ENCODE results near the gene CST3. TPM values are rescaled to one million over a fixed set of nuclear protein-coding genes. Genes with fewer than 3 reads are reported as not detected.
"Not testable (repeated sequence)": the region's sequence is repeated elsewhere in the genome, so short reads cannot be mapped to it uniquely, and the experiment has no call there.

The CST3 gene
- total and polyA plus RNA-seq, 3 experiments from 2014 or later, result 3.0 to 5.3 (median 4.9) TPM

DNA sequence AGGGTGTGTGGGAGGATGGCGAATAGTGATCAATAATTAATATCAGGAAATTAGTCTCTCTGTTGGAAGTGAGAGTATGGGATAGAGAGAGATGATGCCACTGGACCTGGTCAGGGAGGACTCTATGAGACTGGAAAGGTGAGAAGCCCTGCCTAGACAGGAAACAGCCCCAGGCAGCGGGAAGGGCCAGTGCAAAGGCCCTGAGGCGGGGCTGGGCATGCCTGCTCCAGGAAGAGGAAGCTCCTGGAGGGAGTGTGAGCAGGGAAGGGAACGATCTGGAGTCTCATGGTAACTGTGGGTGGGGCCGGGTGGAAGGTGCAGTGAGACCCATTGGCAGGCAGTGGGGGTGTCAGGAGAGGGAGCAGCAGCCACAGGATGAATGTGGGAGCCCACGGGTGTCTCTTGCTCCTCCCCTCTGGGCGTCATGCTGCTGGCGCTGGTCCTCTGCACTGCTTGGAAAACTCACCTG is 1.8 kb upstream of the CST3 start:
- H3K4me1 Mint-ChIP-seq, result peaks cover 2 to 8% (median 7%) of the 10 kb centered on the region in 3 donors
- H3K9me3 Mint-ChIP-seq, result no peaks in the 10 kb centered on the region
- POLR2A ChIA-PET, result no interaction called here
- no peak overlapping the region for H3K27ac Mint-ChIP-seq
- Histone ChIP-seq H3K36me3 (ENCODE audit: insufficient read depth, low read length) (no peaks in the 10 kb centered on the region), H3K9me3 (ENCODE audit: low read length) (no peaks in the 10 kb centered on the region), H3K27me3 (ENCODE audit: insufficient read depth, low read length, poor library complexity, severe bottlenecking) (no peaks in the 10 kb centered on the region), H3K4me3 (ENCODE audit: low read length) (no peak overlapping the region), H3K27ac (ENCODE audit: low read depth, low read length) (no peak overlapping the region), H3K4me1 (ENCODE audit: insufficient read depth, low read length) (no peaks in the 10 kb centered on the region)
- CTCF ChIA-PET, result no interaction called here
- no peak for DNase-seq
- no peaks in the 10 kb centered on the region for H3K36me3 Mint-ChIP-seq
- H3K4me3 Mint-ChIP-seq, result no peak overlapping the region
- peaks cover 8 to 39% of the 10 kb centered on the region in 2 donors for H3K27me3 Mint-ChIP-seq

DNA sequence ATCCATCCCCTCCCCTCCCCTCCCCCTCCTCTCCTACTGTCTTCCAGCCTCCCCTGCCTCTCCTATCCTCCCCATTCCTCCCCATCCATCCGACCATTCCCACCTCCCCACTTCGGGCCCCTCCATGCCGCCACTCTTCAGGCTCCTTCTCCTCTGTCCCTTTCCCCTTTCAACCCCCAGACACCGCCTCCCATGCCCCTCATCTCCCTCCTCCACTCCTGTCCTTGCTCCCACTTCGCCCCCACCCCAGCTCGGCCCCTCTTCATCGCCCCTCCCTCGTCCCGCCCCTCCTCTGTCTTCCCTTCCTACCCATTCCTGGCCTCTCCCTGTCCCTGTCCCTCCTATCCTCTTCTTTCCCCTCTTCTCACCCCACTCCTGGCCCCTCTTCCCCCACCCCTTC is 554 bp upstream of the CST3 start:
- no peaks in the 10 kb centered on the region for H3K36me3 ChIP-seq (ENCODE audit: insufficient read depth, low read length)
- no peak overlapping the region for H3K27ac Mint-ChIP-seq
- H3K9me3 ChIP-seq (ENCODE audit: low read length), result no peaks in the 10 kb centered on the region
- ChIA-PET POLR2A (no interaction called here), CTCF (no interaction called here)
- DNase-seq, result no peak
- H3K4me3 Mint-ChIP-seq, result no peak overlapping the region
- H3K27ac ChIP-seq (ENCODE audit: low read depth, low read length), result no peak overlapping the region
- H3K27me3 Mint-ChIP-seq, result peaks cover 8 to 43% of the 10 kb centered on the region in 2 donors
- H3K4me1 Mint-ChIP-seq, result peaks cover 2 to 8% (median 7%) of the 10 kb centered on the region in 3 donors
- no peaks in the 10 kb centered on the region for H3K9me3 Mint-ChIP-seq
- no peak overlapping the region for H3K4me3 ChIP-seq (ENCODE audit: low read length)
- H3K4me1 ChIP-seq (ENCODE audit: insufficient read depth, low read length), result no peaks in the 10 kb centered on the region
- no peaks in the 10 kb centered on the region for H3K27me3 ChIP-seq (ENCODE audit: insufficient read depth, low read length, poor library complexity, severe bottlenecking)
- H3K36me3 Mint-ChIP-seq, result no peaks in the 10 kb centered on the region

DNA sequence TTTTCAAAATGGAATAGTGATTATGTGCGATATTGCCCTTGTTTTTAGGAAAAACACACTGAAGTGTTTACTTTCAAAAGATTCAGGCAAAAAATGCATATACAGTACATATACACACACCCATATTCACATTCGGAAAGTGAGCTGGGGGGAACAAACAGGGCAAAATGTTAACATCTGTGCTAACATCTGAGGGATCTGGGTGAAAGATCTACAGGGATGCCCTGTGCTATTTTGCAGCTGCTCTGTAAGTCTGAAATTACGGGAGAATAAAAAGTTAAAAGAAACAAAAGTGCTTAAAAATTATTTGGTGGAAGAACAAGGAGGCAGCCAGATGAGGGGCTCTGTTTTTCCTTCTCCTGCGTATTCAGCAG is 860 bp downstream of the CST3 start:
- no peaks in the 10 kb centered on the region for H3K9me3 Mint-ChIP-seq
- H3K27ac Mint-ChIP-seq, result peak overlapping the region in 2 of 8 donors; percentile 28 to 69
- no peaks in the 10 kb centered on the region for H3K9me3 ChIP-seq (ENCODE audit: low read length)
- ChIA-PET POLR2A (no interaction called here), CTCF (no interaction called here)
- DNase-seq, result no peak
- no peaks in the 10 kb centered on the region for H3K36me3 Mint-ChIP-seq
- H3K4me3 Mint-ChIP-seq, result peak overlapping the region in 6 of 7 donors; percentile 55 to 80 (median 69)
- H3K27me3 Mint-ChIP-seq, result peaks cover 8 to 47% of the 10 kb centered on the region in 2 donors
- no peaks in the 10 kb centered on the region for H3K36me3 ChIP-seq (ENCODE audit: insufficient read depth, low read length)
- peaks cover 2 to 8% (median 7%) of the 10 kb centered on the region in 3 donors for H3K4me1 Mint-ChIP-seq
- no peaks in the 10 kb centered on the region for H3K27me3 ChIP-seq (ENCODE audit: insufficient read depth, low read length, poor library complexity, severe bottlenecking)
- H3K27ac ChIP-seq (ENCODE audit: low read depth, low read length), result peak overlapping the region; percentile 43
- H3K4me3 ChIP-seq (ENCODE audit: low read length), result no peak overlapping the region
- no peaks in the 10 kb centered on the region for H3K4me1 ChIP-seq (ENCODE audit: insufficient read depth, low read length)

DNA sequence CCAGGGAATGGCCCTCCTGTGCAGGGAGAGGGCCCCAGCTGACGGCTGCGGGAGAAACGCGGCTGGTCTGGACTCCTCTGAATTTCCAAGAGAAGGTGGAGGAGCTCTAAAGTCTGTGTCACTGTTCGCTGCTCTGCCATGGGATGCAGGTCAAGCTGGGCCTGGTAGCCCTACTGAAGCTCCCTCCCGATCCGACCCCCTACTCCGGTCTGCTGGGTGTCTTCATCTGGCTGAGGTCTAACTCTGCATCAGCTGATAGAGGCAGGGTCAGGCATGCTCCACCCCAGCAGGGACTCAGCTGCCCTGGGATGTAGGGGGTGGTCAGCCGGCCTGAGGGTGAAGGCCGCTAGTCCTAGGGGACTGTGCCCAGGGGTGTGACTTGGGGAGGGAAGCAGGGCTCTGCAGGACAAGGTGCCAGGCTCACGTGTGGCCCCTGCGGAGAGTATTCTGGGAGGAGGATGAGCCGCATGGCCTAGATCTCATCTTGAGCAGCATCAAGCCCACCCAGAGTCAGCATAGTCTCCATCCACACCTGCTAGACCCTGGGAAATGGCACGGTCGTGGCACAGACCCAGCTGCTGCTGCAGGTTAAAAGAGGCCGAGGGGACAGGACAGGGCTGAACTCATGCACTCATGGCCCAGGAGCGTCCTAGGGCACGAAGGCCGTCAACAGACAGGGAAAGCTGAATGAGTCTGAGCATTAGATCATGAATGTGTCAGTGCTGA is 1.4 kb downstream of the CST3 start:
- Mint-ChIP-seq H3K4me3 (peak overlapping the region in 6 of 7 donors; percentile 55 to 80 (median 69)), H3K36me3 (no peaks in the 10 kb centered on the region), H3K27me3 (peaks cover 8 to 51% of the 10 kb centered on the region in 2 donors), H3K4me1 (peaks cover 2 to 8% (median 7%) of the 10 kb centered on the region in 3 donors), H3K9me3 (no peaks in the 10 kb centered on the region), H3K27ac (no peak overlapping the region)
- DNase-seq, result no peak
- no peak overlapping the region for H3K4me3 ChIP-seq (ENCODE audit: low read length)
- H3K9me3 ChIP-seq (ENCODE audit: low read length), result no peaks in the 10 kb centered on the region
- H3K27me3 ChIP-seq (ENCODE audit: insufficient read depth, low read length, poor library complexity, severe bottlenecking), result no peaks in the 10 kb centered on the region
- ChIA-PET POLR2A (no interaction called here), CTCF (no interaction called here)
- peak overlapping the region; percentile 43 for H3K27ac ChIP-seq (ENCODE audit: low read depth, low read length)
- H3K36me3 ChIP-seq (ENCODE audit: insufficient read depth, low read length), result no peaks in the 10 kb centered on the region
- H3K4me1 ChIP-seq (ENCODE audit: insufficient read depth, low read length), result no peaks in the 10 kb centered on the region

DNA sequence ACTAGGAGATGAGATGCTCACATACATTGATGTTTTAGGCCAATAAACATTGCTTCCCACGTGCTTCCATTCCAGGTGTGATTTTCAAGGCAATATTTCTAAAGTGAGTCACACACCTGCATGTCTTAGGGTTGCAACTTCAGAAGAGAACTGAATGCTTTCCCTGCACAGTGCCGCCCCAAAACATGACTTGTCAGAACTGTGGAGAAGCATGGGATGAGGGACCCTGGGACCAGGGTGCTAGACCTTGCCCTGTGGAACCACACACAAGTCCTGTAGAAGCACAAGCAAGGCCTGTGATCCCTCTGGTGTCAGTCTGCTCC is 2.0 kb downstream of the CST3 start:
- not testable (repeated sequence) for H3K36me3 Mint-ChIP-seq

GRCh38 chr20:23634985-23635767 is 2.6 kb downstream of the CST3 start:
- DNase-seq, result no peak
- H3K4me1 ChIP-seq (ENCODE audit: insufficient read depth, low read length), result no peaks in the 10 kb centered on the region
- Mint-ChIP-seq H3K27ac (peak overlapping the region in 2 of 8 donors; percentile 11 to 26), H3K4me1 (peaks cover 2 to 8% (median 7%) of the 10 kb centered on the region in 3 donors), H3K27me3 (peaks cover 8 to 50% of the 10 kb centered on the region in 2 donors), H3K36me3 (no peaks in the 10 kb centered on the region), H3K4me3 (no peak overlapping the region), H3K9me3 (no peaks in the 10 kb centered on the region)
- POLR2A ChIA-PET, result no interaction called here
- no peaks in the 10 kb centered on the region for H3K36me3 ChIP-seq (ENCODE audit: insufficient read depth, low read length)
- CTCF ChIA-PET, result no interaction called here
- no peaks in the 10 kb centered on the region for H3K9me3 ChIP-seq (ENCODE audit: low read length)
- no peaks in the 10 kb centered on the region for H3K27me3 ChIP-seq (ENCODE audit: insufficient read depth, low read length, poor library complexity, severe bottlenecking)
- no peak overlapping the region for H3K27ac ChIP-seq (ENCODE audit: low read depth, low read length)
- H3K4me3 ChIP-seq (ENCODE audit: low read length), result no peak overlapping the region

More for the DNA sequence above, 2.0 kb downstream of the CST3 start:
- H3K27me3 ChIP-seq (ENCODE audit: insufficient read depth, low read length, poor library complexity, severe bottlenecking); H3K4me3 Mint-ChIP-seq; H3K36me3 ChIP-seq (ENCODE audit: insufficient read depth, low read length); CTCF ChIA-PET; H3K27ac ChIP-seq (ENCODE audit: low read depth, low read length); H3K4me3 ChIP-seq (ENCODE audit: low read length); H3K9me3 ChIP-seq (ENCODE audit: low read length); H3K4me1 ChIP-seq (ENCODE audit: insufficient read depth, low read length); DNase-seq; H3K27ac Mint-ChIP-seq; H3K9me3 Mint-ChIP-seq; H3K4me1 Mint-ChIP-seq; POLR2A ChIA-PET: not testable (repeated sequence)
- H3K27me3 Mint-ChIP-seq, result peaks cover 8 to 49% of the 10 kb centered on the region in 2 donors

DNA sequence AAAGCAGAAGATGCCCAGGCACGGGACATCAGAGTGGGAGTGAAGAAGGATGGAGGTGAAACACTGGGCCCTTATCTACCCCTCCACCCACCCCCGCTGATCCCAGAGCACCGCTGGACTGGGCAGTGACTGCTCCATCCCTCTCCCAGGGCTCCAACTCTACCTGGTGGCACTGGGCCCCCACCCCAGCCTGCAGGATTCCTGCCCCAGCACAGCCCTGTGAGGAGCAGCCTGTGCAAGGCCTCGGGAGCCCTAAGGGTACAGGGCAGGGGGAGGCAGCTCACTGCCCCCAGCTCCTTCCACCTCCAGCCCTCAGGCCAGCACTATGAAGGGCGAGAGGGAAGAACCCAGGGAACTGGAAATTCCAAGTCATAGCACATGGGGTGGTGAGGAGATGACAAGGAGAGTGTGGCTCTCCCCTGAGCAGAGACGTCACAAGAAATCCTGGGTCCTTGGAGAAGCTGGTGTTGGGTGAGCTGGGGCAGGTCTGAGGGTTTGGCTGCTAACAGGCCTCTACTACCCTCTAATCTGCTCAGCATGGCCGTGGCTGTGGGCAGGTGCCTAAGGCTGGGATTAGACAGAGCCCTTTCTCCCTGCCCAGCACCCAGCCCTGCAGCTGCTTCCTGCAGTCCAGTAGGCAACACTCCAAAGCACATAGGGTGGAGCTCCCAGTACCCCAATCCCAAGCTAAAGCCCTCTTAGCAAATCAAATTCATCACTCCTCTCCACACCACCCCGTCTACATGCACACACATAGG is 3.5 kb downstream of the CST3 start:
- peaks cover 2 to 8% (median 7%) of the 10 kb centered on the region in 3 donors for H3K4me1 Mint-ChIP-seq
- no peaks in the 10 kb centered on the region for H3K36me3 ChIP-seq (ENCODE audit: insufficient read depth, low read length)
- H3K4me3 ChIP-seq (ENCODE audit: low read length), result no peak overlapping the region
- no peaks in the 10 kb centered on the region for H3K9me3 ChIP-seq (ENCODE audit: low read length)
- peak overlapping the region in 1 of 8 donors; percentile 26 for H3K27ac Mint-ChIP-seq
- no peak for DNase-seq
- ChIA-PET CTCF (no interaction called here), POLR2A (no interaction called here)
- H3K27me3 ChIP-seq (ENCODE audit: insufficient read depth, low read length, poor library complexity, severe bottlenecking), result no peaks in the 10 kb centered on the region
- no peaks in the 10 kb centered on the region for H3K4me1 ChIP-seq (ENCODE audit: insufficient read depth, low read length)
- H3K27ac ChIP-seq (ENCODE audit: low read depth, low read length), result no peak overlapping the region
- no peaks in the 10 kb centered on the region for H3K9me3 Mint-ChIP-seq
- peaks cover 4 to 44% of the 10 kb centered on the region in 2 donors for H3K27me3 Mint-ChIP-seq
- H3K36me3 Mint-ChIP-seq, result no peaks in the 10 kb centered on the region
- peak overlapping the region in 1 of 7 donors; percentile 54 for H3K4me3 Mint-ChIP-seq
